HG03045 (cell line): Measurements from ENCODE around the gene BGLAP.
A peak's percentile ranks its signal among the peaks of the same experiment; 100 is the strongest.

ENCODE experiments used
- ATAC-seq: cut with Tn5 transposase; IDR thresholded peaks from one replicate; pipeline ENCODE4 v1.9.1; 2021; ENCODE audit warnings: mild to moderate bottlenecking, moderate library complexity; ENCODE audit not compliant: unreplicated experiment

BGLAP gene

DNA sequence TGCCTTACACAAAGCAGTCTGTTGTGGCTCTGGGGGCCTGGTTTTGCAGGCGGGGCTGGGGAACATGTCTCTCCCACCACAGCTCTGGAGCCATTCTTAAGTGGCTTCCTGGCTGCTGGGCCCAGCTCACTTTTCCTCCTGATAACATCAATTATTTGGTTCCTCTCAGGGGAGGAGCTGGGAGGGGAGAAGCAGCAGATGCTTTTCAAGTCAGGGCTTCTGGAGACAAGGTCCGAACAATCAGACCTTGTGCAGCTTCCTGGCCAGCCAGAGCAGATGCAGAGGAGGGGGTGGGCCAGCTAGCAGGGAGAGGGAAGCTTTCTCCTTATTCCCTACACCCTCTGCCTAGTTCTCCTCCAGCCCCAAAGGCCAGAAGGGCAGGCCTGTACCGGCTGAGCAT, 9.5 kb downstream of the BGLAP start:
- ATAC-seq = no peak

DNA sequence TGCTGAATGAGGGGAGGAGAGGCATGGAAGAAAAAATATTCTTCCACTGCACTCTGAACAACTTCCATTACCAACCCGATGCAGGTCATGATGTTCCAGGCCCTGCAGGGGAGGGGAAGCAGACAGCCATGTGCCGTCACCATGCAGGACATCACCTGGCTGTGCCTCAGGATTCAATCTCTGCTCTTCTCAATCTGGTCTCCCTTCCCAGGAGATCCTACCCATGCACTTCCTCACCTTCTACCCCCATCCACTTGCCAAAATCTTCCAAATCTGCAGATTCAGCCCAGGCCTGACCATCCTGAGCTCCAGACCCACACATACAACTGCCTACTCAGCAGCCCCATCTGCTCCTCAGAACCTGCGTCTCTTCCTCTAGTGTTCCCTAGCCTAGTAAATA, 11.7 kb downstream of the BGLAP start:
- ATAC-seq = no peak

DNA sequence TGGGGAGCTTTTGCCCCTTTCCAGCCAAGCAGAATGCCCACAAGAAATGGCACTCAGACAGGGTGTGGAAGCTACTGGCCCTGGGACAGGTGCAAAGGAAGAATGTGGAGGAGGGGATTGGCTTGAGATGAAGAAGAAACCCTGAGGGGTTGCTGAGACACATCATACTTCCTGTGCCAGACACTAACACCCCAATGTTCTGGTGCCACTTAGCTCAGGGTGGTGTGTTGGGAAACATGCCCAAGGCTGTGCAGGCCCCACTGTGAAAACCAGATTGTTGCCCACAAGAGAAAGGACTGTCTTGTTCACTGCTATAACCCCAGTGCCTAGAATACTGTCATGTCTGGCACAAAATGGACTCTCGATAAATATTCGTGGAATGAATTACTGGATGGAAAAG, 15.7 kb downstream of the BGLAP start:
- no peak for ATAC-seq

GRCh38 chr1:156258859-156259258, 16.9 kb downstream of the BGLAP start:
- no peak for ATAC-seq

DNA sequence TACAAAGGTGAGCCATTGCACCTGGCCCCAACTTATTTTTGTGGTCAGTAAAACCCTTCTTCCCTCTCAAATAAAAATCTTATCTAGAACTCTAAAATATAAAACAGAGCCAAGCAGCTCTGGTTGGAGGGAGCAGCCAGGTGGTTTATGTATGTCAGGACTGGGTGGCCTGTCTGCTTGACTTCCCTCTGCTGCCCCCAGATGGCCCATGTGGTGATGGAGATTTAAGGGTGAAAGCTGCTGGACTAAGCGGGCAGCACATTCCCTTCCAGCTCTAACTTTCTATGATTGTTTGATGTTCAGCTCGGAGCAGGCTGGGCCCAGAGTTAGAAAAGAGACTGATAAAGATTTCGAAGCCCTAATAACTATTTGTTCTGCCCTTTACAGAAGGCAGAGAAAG, 17.8 kb downstream of the BGLAP start:
- no peak for ATAC-seq

GRCh38 chr1:156260896-156261295, 18.9 kb downstream of the BGLAP start:
- ATAC-seq = no peak

- ATAC-seq = no peak
These were observed 20.7 kb downstream of the BGLAP start for GRCh38 chr1:156262461-156263287.

- no peak for ATAC-seq
These were observed 21.3 kb downstream of the BGLAP start for GRCh38 chr1:156263288-156263655.

GRCh38 chr1:156266051-156266450, 24.1 kb downstream of the BGLAP start:
- no peak for ATAC-seq

DNA sequence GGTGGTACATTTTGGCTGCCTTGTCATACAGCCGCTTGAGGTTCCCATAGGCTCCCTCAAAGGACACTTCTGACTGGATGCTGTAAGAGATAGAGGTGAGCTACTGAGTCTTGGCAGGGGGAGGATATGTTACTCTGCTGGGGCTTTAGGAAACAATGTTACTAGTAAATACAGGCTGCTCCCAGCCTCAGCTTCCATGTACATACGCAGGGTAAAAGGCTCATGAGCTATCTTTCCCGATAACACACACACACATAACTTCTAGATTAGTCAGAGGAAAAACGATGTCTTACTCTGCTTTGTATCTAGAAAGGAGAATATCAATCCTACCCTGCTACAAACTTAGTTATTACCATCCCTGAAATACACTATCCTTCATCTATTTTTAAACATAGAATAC, 26.4 kb downstream of the BGLAP start:
- ATAC-seq = no peak

- no peak for ATAC-seq
These were observed 28.3 kb downstream of the BGLAP start for GRCh38 chr1:156270314-156270713.

DNA sequence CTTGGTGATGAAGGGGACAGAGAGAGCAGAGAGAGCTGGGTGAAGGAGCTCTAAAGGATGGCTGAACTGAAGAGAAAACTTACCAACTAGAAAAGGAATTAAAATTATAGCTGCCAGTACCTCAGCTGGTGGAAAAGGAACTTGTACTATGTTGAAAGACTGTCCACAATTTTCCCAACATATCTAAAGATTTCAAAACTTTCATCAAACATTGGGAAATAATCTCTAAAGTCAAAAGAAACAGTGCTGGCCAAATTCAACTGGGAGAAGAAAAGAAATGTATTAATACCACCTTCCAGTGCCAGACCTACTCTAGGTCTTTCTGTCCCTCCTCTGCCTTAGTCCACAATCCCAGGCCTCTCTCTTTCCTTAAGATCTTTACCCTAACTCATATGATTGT, 34.5 kb downstream of the BGLAP start:
- ATAC-seq = no peak

GRCh38 chr1:156276966-156277381, 35.0 kb downstream of the BGLAP start:
- no peak for ATAC-seq

- ATAC-seq = no peak
These were observed 37.9 kb downstream of the BGLAP start for GRCh38 chr1:156279837-156280236.

DNA sequence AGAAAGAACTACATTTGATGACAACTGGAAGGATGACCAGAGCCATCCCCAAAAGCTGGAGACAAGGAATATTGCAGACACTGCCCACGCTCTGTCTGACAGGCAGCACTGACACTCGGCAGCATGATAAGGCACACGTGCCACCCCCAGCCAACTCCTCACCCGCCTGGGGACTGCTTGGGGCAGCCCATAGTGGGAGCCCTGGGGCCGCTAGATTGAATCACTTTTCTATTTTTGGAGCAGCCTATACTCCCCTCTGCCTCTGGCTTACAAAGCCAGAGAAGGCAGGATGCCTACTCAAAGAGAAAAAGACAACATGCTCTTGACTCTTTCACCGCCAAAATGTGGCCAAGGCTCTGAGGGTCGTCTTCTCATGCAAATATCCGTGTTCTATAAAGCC, 39.3 kb downstream of the BGLAP start:
- no peak for ATAC-seq

- ATAC-seq = no peak
These were observed 39.9 kb downstream of the BGLAP start for GRCh38 chr1:156281693-156282478.

- peak; percentile 82 for ATAC-seq
These were observed 40.7 kb downstream of the BGLAP start, which contains the start of gene SMG5 for GRCh38 chr1:156282479-156283222. Gene SMG5 (minus strand): TSS chr1:156282825. CDS start chr1:156282680, 145 bp downstream.

- no peak for ATAC-seq
These were observed 41.5 kb downstream of the BGLAP start for GRCh38 chr1:156283521-156283920.

- no peak for ATAC-seq
These were observed 42.1 kb downstream of the BGLAP start, which contains the start of gene TMEM79 for GRCh38 chr1:156284112-156284511. Gene TMEM79 (plus strand): TSS chr1:156284325. CDS start chr1:156285227, 902 bp downstream.

DNA sequence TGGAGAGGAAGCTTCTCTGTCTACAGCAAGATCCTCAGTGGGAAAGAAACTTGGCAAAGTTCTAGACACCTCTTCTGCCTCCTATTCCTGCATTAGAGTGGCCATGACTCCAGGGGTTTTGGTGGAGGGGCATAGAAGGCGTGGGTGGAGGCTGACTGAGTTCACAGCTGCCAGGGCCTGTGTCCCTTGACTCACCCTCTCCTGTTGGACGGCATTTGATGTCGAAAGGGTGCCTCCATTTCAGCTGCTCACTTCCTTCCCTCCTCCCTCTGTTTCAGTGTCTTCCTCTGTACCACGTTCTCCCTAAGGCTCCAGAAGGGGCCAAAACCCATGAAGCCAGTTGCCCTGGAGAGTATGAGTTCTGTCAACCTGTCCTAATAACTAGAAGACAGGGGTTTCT, 42.8 kb downstream of the BGLAP start:
- ATAC-seq = no peak

DNA sequence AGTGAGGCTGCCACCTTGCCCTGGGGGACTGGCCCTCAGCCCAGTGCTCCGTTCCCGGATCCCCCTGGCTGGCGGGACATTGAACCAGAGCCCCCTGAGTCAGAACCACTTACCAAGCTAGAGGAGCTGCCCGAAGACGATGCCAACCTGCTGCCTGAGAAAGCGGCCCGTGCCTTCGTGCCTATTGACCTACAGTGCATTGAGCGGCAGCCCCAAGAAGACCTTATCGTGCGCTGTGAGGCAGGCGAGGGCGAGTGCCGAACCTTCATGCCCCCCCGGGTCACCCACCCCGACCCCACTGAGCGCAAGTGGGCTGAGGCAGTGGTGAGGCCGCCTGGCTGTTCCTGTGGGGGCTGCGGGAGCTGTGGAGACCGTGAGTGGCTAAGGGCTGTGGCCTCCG, 43.5 kb downstream of the BGLAP start:
- no peak for ATAC-seq
